Thoracic aorta (tissue), 2 donors: ENCODE data around the gene ZBTB7C. TPM values are rescaled to one million over a fixed set of nuclear protein-coding genes. Genes with fewer than 3 reads are reported as not detected.

ENCODE experiments used
- ATAC-seq: fragments of 150-250 bp; one replicate; pipeline ENCODE4 v1.8.0; 2017; ENCODE audit warnings: low read depth; ENCODE audit not compliant: insufficient number of reproducible peaks, low FRiP score
- DNase-seq: peaks from one replicate; pipeline ENCODE4 v3.0.0-alpha.2; 2020; ENCODE audit warnings: low spot score
- H3K27ac ChIP-seq, 2 donors: fragments of 200-600 bp; sonication (generic); 1 replicate in 1 of 2; 2 replicates in 1 of 2; pipeline ENCODE4 v1.5.1; 2016; ENCODE audit warnings: mild to moderate bottlenecking in 2 of 2, moderate library complexity in 2 of 2
- H3K27me3 ChIP-seq: fragments of 200-600 bp; sonication (generic); replicated peaks from 2 replicates; pipeline ENCODE4 v1.6.0; 2016; ENCODE audit warnings: mild to moderate bottlenecking; ENCODE audit not compliant: insufficient read depth
- H3K36me3 ChIP-seq: fragments of 200-600 bp; sonication (generic); one replicate; pipeline ENCODE4 v1.5.1; 2016
- H3K4me1 ChIP-seq, 2 donors: fragments of 200-600 bp; sonication (generic); 1 replicate in 1 of 2; 2 replicates in 1 of 2; pipeline versions ENCODE4 v1.5.1 to v1.6.0; 2016; ENCODE audit warnings: low read depth in 2 of 2, mild to moderate bottlenecking in 1 of 2; ENCODE audit not compliant: control insufficient read depth in 1 of 2
- H3K4me3 ChIP-seq: fragments of 200-600 bp; sonication (generic); 2 replicates; pipeline ENCODE4 v1.5.1; 2016; ENCODE audit warnings: mild to moderate bottlenecking
- H3K9me3 ChIP-seq: fragments of 200-600 bp; sonication (generic); 2 replicates; pipeline ENCODE4 v1.5.1; 2016
- CTCF ChIP-seq: fragments of 200-600 bp; sonication (generic); IDR thresholded peaks from one replicate; pipeline ENCODE4 v1.5.1; 2019; ENCODE audit warnings: antibody characterized with exemption
- total RNA-seq, 2 donors: library from RNA; depleted of rRNA; stranded (reverse); fragments of >200 nt; gene quantifications; one replicate each; pipeline versions ENCODE4 v1.1.0 to v1.2.3, GENCODE V29; 2016

Gene ZBTB7C
- total RNA-seq, 2 donors from 2014 or later: 9.6 to 10.9 TPM

GRCh38 chr18:48263914-48264902 lies 145.0 kb downstream of the ZBTB7C start:
- H3K4me3 ChIP-seq: no peak overlapping the region
- no peak overlapping the region for H3K27ac ChIP-seq
- no peaks in the 10 kb centered on the region for H3K4me1 ChIP-seq
- ATAC-seq (no peak), DNase-seq (no peak)
- H3K36me3 ChIP-seq: peaks cover 3% of the 10 kb centered on the region
- H3K9me3 ChIP-seq: no peaks in the 10 kb centered on the region
- H3K27me3 ChIP-seq: no peaks in the 10 kb centered on the region
- no peak for TF ChIP-seq CTCF

DNA sequence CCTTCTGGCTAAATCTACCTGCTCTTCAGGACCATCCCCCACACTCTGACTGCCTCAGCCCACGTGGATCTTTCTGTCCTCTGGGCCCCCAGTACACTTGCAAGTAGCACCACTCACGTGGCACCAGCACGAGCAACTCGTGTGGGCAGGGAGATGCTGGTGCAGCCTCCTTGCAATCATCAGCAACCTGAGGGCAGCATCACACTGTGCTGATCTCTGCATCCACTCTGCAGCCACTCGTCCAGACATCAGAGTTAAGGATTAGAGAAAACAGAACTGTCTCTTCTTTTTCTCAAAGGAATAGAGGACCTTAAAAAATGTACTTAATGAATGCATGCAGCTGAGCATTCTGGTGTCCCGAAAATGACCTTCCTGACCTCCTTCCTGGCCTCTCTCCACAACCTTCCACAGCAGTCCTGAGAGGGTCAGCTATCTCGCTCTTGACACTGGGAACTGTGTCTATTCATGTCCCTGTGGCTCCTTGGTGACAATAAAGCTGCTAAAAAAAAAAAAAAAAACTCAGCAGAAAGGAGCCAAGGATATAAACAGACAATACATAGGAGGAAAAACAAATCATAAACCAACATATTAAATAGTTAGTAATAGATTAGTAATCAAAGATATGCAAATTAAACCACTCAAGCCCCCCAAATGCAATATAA lies 145.9 kb downstream of the ZBTB7C start:
- Histone ChIP-seq H3K27me3 (no peaks in the 10 kb centered on the region), H3K4me3 (no peak overlapping the region), H3K36me3 (peaks cover 3% of the 10 kb centered on the region), H3K9me3 (no peaks in the 10 kb centered on the region), H3K4me1 (no peaks in the 10 kb centered on the region), H3K27ac (no peak overlapping the region)
- ATAC-seq (no peak), DNase-seq (no peak)
- no peak for TF ChIP-seq CTCF

GRCh38 chr18:48260237-48260636 lies 148.9 kb downstream of the ZBTB7C start:
- Histone ChIP-seq H3K27me3 (no peaks in the 10 kb centered on the region), H3K9me3 (no peaks in the 10 kb centered on the region), H3K4me1 (no peaks in the 10 kb centered on the region), H3K27ac (no peak overlapping the region), H3K4me3 (no peak overlapping the region), H3K36me3 (peaks cover 3% of the 10 kb centered on the region)
- ATAC-seq: no peak
- DNase-seq: no peak
- no peak for TF ChIP-seq CTCF

DNA sequence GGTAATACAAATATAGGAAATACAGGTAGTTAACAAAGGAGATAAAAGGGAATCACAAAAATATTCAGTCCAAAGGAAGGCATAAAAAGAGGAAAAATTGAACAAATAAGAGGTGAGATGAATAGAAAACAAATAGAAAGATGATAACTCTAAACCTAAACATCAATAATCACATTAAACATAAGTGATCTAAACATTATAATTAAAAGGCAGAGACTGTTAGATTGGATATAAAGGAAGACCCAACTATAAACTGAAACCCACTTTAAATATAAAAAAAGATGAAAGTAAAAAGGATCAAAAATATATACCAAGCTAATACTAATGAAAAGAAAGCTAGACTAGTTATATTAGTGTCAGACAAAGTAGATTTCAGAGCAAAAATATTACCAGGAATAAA lies 152.3 kb downstream of the ZBTB7C start:
- no peak for TF ChIP-seq CTCF
- no peaks in the 10 kb centered on the region for H3K36me3 ChIP-seq
- H3K9me3 ChIP-seq: no peaks in the 10 kb centered on the region
- no peak overlapping the region for H3K27ac ChIP-seq
- DNase-seq: no peak
- no peaks in the 10 kb centered on the region for H3K4me1 ChIP-seq
- no peaks in the 10 kb centered on the region for H3K27me3 ChIP-seq
- ATAC-seq: no peak
- no peak overlapping the region for H3K4me3 ChIP-seq

DNA sequence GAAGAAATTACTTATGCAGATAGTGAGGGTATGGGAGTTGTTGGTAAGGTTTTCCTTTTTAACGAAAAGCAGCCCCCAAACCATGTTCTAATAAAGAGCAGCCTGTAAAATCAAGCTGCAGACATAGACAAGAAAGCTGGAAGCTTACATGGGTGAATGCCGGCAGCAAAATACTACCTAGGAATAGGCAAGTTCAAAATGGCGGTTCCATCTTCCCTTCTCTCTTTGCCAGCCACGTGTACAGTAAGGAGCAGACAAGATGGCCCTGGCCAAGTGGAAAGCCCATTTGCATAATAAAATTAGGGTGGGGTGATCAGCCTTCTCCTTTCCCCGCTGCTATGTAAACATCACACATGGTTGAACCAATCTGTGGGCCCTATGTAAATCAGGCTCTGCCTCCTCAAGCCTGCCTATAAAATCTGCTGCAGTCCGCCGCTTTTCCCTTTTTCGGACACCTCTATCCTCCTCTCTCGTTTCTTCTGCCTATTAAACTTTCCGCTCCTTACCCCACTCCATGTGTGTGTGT lies 155.0 kb downstream of the ZBTB7C start:
- H3K4me1 ChIP-seq: no peaks in the 10 kb centered on the region
- H3K27me3 ChIP-seq: no peaks in the 10 kb centered on the region
- no peak overlapping the region for H3K4me3 ChIP-seq
- no peaks in the 10 kb centered on the region for H3K36me3 ChIP-seq
- DNase-seq: no peak
- ATAC-seq: no peak
- H3K27ac ChIP-seq: no peak overlapping the region
- TF ChIP-seq CTCF: no peak
- H3K9me3 ChIP-seq: no peaks in the 10 kb centered on the region
